Upper lobe of left lung (tissue), 4 donors: Measurements from ENCODE around the gene ENAH.

Source experiments
- CTCF ChIP-seq, 6 experiments: fragments of 450-650 bp in 4 of 6; fragments of 200-600 bp in 2 of 6; sonication (generic) in 2 of 6; IDR thresholded peaks; one replicate each; pipeline ENCODE4 v1.5.1; 2016 to 2019; ENCODE audit warnings: antibody characterized with exemption in 6 of 6
- POLR2A ChIP-seq, 4 donors: fragments of 450-650 bp; IDR thresholded peaks; one replicate each; pipeline ENCODE4 v1.5.1; 2016 to 2017; ENCODE audit warnings: antibody characterized with exemption in 4 of 4, mild to moderate bottlenecking in 2 of 4
- POLR2AphosphoS5 ChIP-seq, 2 donors: sonication (generic); formaldehyde crosslinking; IDR thresholded peaks; one replicate each; pipeline ENCODE4 v1.5.1; 2017; ENCODE audit warnings: antibody characterized with exemption in 2 of 2

GRCh38 chr1:225642177-225642576 lies 10.7 kb downstream of the ENAH start:
- no peak for TF ChIP-seq CTCF (IDR thresholded peaks at IDR 0.05)
- TF ChIP-seq POLR2AphosphoS5 (IDR thresholded peaks at IDR 0.05), result no peak
- no peak for TF ChIP-seq POLR2A (IDR thresholded peaks at IDR 0.05)
